DLD1 (cell line): ENCODE results near the gene EIF3D.

Experiments used
- in situ Hi-C: cut with HindIII; loops from 2 replicates; pipeline ENCODE4 v1.10.0; 2017; ENCODE audit warnings: low sequenced_read_pairs

Gene EIF3D

DNA sequence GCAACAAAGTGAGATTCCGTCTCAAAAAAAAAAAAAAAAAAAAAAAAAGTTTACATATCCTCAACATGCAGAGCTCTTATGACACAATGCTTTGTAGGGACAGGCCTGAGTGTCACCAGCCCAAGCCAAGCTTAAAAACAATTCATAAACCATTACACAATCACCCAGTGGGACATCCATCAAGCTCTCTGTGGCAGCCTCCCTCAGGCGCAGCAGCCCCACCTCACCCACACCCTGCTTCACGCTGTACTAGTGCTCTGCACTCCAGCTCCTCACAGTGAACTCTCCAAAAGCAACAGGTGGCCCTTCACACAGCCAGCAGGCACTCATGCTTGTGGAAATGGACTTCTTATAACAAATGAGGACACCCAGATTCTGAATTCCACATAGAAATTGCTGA lies 18.6 kb downstream of the EIF3D start:
- in situ Hi-C loops = no loop called here

GRCh38 chr22:36507518-36508010 lies 21.4 kb downstream of the EIF3D start:
- in situ Hi-C loops = no loop called here

DNA sequence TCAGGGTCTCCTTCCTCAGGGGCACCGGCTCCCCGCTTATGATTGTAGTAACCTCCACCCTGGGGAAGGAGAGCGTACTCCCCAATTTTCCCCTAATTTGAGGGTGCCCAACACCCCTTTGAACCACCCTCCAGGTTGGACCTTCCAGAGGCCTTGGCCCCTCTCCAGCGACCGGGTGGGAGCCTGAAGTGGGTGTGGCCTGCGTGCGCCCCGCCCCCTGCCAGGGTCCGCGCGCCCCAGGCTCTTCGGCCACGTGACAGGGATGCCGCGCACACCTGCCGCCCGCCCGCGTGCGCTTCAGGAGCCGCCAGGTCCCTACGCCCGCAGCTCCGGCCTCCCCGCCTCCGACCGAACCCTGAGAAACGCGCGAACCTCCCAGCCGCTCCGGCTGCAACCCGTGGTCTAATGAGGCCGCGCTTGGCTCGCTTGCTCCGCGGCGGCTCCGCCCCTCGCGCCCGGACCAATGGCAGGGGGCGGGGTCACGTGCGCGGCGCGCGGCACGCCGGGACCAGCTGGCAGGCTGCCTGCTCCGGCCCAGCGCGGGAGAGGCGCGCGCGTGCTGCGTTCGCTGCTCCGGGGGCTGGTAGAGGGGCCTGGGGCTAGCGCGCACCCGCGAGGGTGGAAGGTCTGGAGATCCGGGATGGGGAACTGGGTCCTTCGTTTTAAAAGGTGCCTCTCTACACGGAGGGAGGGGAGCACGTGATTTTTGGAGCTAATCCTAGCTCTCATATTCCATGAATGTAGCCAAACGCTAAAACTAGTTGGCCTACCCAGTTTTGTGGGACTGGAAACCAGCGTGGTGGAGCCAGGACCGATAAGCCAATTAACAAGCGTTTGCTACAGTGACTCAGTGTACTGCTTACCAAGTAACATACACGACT lies 22.1 kb downstream of the EIF3D start, which contains the start of gene FOXRED2:
TSS of gene FOXRED2 (minus strand) at position 404 of the 881 bp plus-strand sequence. CDS start 618 bp downstream, outside the sequence.
- in situ Hi-C loops = no loop called here

GRCh38 chr22:36505998-36506635 lies 22.8 kb downstream of the EIF3D start:
- in situ Hi-C loops = no loop called here

DNA sequence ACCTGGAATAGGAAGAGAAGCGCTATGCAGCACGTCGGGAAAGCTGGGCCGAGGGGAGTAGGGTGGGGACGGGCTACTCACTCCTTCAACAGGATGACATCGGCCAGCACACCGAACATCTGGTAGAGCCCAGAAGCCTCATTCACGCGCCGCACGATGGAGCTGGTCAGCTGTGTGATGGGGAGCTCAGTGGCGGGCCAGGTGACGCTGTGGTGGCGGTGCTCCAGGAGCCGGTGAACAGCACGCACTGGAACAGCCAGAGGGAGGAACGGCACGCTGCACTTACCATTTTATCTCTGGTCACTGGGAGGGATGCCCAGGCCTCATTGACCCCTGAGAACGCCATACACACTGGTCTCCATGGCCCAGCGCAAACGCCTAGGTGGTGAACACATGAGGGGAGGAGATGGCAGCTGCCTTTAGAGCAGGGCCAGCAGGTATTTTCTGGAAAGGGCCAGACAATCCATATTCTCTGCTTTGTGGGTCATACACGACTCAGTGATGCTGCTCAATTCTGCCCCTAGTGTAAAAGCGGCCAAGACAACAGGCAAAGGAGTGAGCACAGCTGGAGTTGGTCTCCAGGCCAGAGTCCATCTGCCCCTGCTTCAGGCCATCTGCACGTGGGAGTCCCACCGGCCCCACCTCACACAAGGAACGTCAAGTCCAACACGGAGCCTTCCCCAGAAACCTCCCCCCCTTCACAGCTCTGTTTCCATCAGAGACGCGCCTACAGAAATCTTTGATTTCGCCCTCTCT lies 30.9 kb downstream of the EIF3D start:
- in situ Hi-C loops = no loop called here

- in situ Hi-C loops = no loop called here
Measured at GRCh38 chr22:36493690-36494110, 35.3 kb downstream of the EIF3D start.

DNA sequence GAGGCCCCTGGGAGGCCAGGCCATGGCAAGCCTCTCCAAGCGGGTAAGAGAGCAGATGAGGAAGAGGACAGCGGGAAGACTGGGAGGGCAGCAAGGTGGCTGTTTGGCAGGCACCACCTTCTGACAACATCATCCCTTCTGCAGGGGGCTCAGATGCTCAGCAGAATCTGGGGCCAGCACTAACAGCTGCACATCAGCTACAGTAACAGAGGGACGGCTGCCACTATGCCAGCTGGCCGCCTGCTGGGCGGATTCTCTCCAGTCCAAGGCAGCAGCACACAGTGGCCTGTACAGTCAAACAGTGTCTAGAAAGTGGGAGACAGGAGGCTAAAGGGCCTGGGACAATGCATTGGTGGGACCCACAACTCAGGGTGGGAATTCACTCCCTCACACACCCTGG lies 36.9 kb downstream of the EIF3D start:
- in situ Hi-C loops = no loop called here

DNA sequence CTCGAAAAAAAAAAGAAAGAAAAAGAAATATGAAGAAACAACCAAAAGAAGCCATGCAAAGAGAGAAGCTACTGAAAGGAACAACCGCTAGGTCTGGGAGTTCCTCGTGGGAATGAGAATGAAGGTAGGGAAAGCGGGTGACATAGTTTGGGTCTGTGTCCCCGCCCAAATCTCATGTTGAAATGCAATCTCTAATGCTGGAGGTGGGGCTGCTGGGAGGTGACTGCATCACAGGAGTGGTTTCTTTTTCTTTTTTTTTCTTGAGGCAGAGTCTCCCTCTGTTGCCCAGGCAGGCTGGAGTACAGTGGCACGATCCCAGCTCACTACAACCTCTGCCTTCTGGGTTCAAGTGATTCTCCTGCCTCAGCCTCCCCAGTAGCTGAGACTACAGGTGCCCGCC lies 37.8 kb downstream of the EIF3D start:
- in situ Hi-C loops = no loop called here

- in situ Hi-C loops = no loop called here
Measured at GRCh38 chr22:36486619-36487384, 42.2 kb downstream of the EIF3D start.

DNA sequence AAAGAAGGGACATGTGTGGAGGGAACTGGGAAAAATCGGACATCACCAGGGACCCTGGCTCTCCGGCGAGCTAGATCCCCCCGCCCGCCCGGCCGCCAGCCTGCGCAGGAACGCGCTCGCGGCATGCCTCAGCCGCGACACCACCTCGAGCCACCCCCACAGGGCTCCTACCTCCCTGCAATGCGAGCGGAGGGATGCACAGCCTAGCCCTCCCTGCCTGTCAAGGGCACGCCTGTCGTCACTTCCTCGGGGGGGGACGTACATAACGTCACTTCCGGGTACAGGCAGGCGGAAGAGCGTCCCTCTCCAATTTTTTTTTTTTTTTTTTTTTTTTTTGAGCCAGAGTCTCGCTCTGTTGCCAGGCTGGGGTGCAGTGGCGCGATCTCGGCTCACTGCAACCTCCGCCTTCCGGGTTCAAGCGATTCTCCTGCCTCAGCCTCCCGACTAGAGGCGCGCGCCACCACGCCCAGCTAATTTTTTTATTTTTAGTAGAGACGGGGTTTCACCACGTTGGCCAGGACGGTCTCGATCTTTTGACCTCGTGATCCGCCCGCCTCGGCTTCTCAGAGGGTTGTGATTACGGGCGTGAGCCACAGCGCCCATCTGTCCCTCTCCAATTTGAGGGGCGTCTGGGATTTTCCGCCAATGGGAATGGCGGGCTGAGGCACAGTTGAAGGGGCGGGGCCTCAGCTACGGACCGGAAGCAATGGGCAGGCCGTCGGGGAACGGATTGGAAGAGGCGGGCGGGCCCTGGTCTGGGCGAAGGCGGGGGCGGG lies 47.4 kb downstream of the EIF3D start, which contains the start of gene TXN2:
TSS of gene TXN2 (minus strand) at position 248 of the 776 bp plus-strand sequence. CDS start 803 bp downstream, outside the sequence.
- in situ Hi-C loops = no loop called here

DNA sequence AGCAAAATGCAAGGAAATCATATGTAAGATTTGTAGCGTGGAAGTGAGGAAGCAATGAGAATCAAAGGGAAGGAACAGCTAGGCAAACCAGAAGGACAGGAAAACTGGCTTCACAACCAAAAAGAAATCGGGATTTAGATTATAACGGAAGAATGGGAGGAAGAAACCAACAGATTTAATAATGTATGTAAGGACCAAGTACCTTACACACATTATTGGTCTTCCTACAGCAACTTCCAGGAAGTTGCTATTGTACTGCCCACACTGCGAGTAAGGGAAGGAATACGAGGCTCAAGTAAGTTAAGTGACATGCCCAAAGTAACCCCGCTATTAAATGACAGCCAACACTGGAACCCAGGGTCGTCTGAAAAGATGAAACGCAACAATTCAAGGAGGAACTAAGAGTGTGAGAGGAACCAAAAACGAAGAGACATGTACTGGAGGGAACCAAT lies 48.0 kb downstream of the EIF3D start:
- in situ Hi-C loops = no loop called here

- in situ Hi-C loops = no loop called here
Measured at GRCh38 chr22:36478966-36479365, 50.0 kb downstream of the EIF3D start.

GRCh38 chr22:36475341-36475740 lies 53.6 kb downstream of the EIF3D start:
- in situ Hi-C loops = no loop called here

DNA sequence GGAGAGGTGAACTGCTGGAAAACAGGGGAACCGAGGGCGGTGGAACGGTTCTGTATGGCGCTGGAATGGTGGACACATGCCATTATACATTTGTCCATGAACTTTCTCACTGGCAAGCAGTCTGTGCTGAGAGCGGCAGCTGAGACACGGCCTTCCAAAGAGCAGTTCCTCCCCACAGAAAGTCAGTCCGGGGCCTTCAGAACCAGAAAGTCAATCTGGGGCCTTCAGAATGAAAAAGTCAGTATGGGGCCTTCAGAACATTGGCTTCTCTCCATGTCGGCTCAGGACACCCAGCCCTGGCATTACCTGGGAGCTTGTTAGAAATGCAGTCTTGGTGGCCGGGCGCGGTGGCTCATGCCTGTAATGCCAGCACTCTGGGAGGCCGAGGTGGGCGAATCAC lies 56.3 kb downstream of the EIF3D start:
- in situ Hi-C loops = no loop called here

DNA sequence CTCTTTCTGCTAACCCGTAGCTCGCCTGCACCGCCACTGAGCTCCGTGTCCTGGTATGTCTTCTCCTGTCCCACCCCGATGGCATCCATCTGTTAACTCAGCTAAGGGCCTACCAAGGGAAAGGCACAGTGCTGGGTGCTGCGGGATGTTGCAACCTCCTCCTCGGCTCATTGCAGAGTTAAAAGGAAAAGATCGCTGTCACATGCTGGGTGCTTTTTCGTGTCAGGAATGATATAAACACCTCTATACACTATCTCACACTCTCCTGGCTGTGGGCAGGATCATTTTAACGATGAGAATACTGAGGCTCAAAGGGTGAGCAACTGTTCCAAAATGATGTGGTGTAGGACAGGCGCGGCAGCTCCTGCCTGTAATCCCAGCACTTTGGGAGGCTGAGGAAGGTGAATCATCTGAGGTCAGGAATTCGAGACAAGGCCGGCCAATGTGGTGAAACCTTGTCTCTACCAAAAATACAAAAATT lies 57.6 kb downstream of the EIF3D start:
- in situ Hi-C loops = no loop called here

DNA sequence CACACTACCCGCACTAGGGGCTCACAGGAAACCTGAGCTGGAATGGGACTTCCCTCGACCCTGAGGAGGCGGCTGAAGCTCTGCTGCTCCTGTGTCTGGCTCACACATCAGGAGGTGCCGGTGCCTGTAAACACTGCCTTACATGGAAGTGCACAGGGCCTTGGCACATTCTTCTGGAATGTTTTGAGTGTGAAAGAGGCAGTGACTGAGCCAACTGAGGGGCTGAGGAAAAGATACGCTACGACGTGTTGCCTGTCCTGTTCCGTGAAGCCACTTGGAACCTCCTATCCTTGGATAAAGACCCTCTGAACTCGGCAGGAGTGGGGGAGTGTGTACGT lies 58.0 kb downstream of the EIF3D start:
- in situ Hi-C loops = no loop called here

- in situ Hi-C loops = no loop called here
Measured at GRCh38 chr22:36470162-36470993, 58.6 kb downstream of the EIF3D start.

- in situ Hi-C loops = no loop called here
Measured at GRCh38 chr22:36469094-36469710, 59.8 kb downstream of the EIF3D start.
